GM23338 (cell line): Measurements from ENCODE around the gene ZGPAT. TPM values are rescaled to one million over a fixed set of nuclear protein-coding genes. Genes with fewer than 3 reads are reported as not detected.

Experiments used
- ATAC-seq: fragments of 200-7000 bp; cut with Tn5 transposase; 3 replicates; pipeline ENCODE4 v1.9.1; 2020
- DNase-seq: peaks from one replicate; pipeline ENCODE4 v3.0.0-alpha.2; 2015; ENCODE audit warnings: low spot score
- H2AFZ ChIP-seq: fragments of 200-600 bp; sonication (generic); 2 replicates; pipeline ENCODE4 v1.8.0; 2016; ENCODE audit warnings: antibody characterized with exemption, mild to moderate bottlenecking, moderate library complexity
- H3F3A ChIP-seq: fragments of 200-600 bp; sonication (generic); replicated peaks from 2 replicates; pipeline ENCODE4 v1.8.0; 2017; ENCODE audit warnings: antibody characterized with exemption, mixed run types, low read depth
- H3K27ac ChIP-seq: fragments of 200-600 bp; sonication (generic); 2 replicates; pipeline ENCODE4 v1.6.1; 2016; ENCODE audit warnings: low read depth
- H3K27me3 ChIP-seq: fragments of 200-600 bp; sonication (generic); 2 replicates; pipeline ENCODE4 v1.8.0; 2016; ENCODE audit warnings: mild to moderate bottlenecking, mixed run types, moderate library complexity; ENCODE audit not compliant: insufficient read depth
- H3K36me3 ChIP-seq: fragments of 200-600 bp; sonication (generic); 2 replicates; pipeline ENCODE4 v1.8.0; 2016; ENCODE audit warnings: mild to moderate bottlenecking; ENCODE audit not compliant: insufficient read depth
- H3K4me1 ChIP-seq: fragments of 200-600 bp; sonication (generic); 2 replicates; pipeline ENCODE4 v1.8.0; 2016; ENCODE audit warnings: mild to moderate bottlenecking, moderate library complexity; ENCODE audit not compliant: insufficient read depth
- H3K4me2 ChIP-seq: fragments of 200-600 bp; sonication (generic); 2 replicates; pipeline ENCODE4 v1.7.1; 2017; ENCODE audit warnings: mixed run types
- H3K4me3 ChIP-seq: fragments of 200-600 bp; sonication (generic); 2 replicates; pipeline ENCODE4 v1.6.1; 2016; ENCODE audit warnings: mixed run types
- H3K79me2 ChIP-seq: fragments of 200-600 bp; sonication (generic); replicated peaks from 2 replicates; pipeline ENCODE4 v1.8.0; 2017; ENCODE audit warnings: mild to moderate bottlenecking; ENCODE audit not compliant: insufficient read depth
- H3K9me2 ChIP-seq: fragments of 200-600 bp; sonication (generic); 2 replicates; pipeline ENCODE4 v1.8.0; 2017; ENCODE audit not compliant: insufficient read depth
- H4K20me1 ChIP-seq: fragments of 200-600 bp; sonication (generic); replicated peaks from 2 replicates; pipeline ENCODE4 v1.8.0; 2017; ENCODE audit warnings: mild to moderate bottlenecking; ENCODE audit not compliant: insufficient read depth
- H3K27ac Mint-ChIP-seq: 2 replicates; pipeline ENCODE4 v1.8.0; 2020; ENCODE audit warnings: inconsistent platforms, mild to moderate bottlenecking, moderate library complexity, mixed read lengths
- H3K27me3 Mint-ChIP-seq: 3 replicates; pipeline ENCODE4 v1.8.0; 2022; ENCODE audit warnings: low read depth, mild to moderate bottlenecking, moderate library complexity, mixed read lengths, inconsistent platforms; ENCODE audit not compliant: insufficient read depth, poor library complexity
- H3K36me3 Mint-ChIP-seq: 3 replicates; pipeline ENCODE4 v1.8.0; 2021; ENCODE audit warnings: low read depth, mild to moderate bottlenecking, inconsistent platforms, moderate library complexity, mixed read lengths
- H3K4me1 Mint-ChIP-seq: 3 replicates; pipeline ENCODE4 v1.8.0; 2020; ENCODE audit warnings: mild to moderate bottlenecking, inconsistent platforms, mixed read lengths
- H3K4me3 Mint-ChIP-seq: 3 replicates; pipeline ENCODE4 v1.8.0; 2021; ENCODE audit warnings: moderate library complexity, mild to moderate bottlenecking, inconsistent platforms, mixed read lengths
- H3K9me3 Mint-ChIP-seq: 3 replicates; pipeline ENCODE4 v1.8.0; 2020; ENCODE audit warnings: moderate library complexity, mild to moderate bottlenecking, inconsistent platforms, mixed read lengths
- CREB1 ChIP-seq: fragments of 250-450 bp; sonication (Bioruptor Pico); IDR thresholded peaks from 2 replicates; pipeline ENCODE4 v1.5.0; 2020; ENCODE audit warnings: low read depth, mild to moderate bottlenecking, moderate library complexity
- EZH2 ChIP-seq: fragments of 200-600 bp; sonication (generic); IDR thresholded peaks from one replicate; pipeline ENCODE4 v1.8.0; 2017; ENCODE audit warnings: antibody characterized with exemption, mild to moderate bottlenecking, low read depth; ENCODE audit not compliant: unreplicated experiment
- EZH2phosphoT487 ChIP-seq: fragments of 200-600 bp; sonication (generic); IDR thresholded peaks from one replicate; pipeline ENCODE4 v1.8.1; 2018; ENCODE audit warnings: antibody characterized with exemption; ENCODE audit not compliant: unreplicated experiment
- JUNB ChIP-seq: IDR thresholded peaks from one replicate; pipeline ENCODE4 v1.6.1; 2016; ENCODE audit warnings: antibody characterized with exemption; ENCODE audit not compliant: unreplicated experiment
- NANOG ChIP-seq: IDR thresholded peaks from 2 replicates; pipeline ENCODE4 v1.6.1; 2016; ENCODE audit warnings: antibody characterized with exemption, borderline replicate concordance
- POLR2AphosphoS5 ChIP-seq: IDR thresholded peaks from 2 replicates; pipeline ENCODE4 v1.6.1; 2016; ENCODE audit warnings: antibody characterized with exemption, low read depth
- STAT1 ChIP-seq: IDR thresholded peaks from one replicate; pipeline ENCODE4 v1.6.1; 2016; ENCODE audit warnings: antibody characterized with exemption; ENCODE audit not compliant: unreplicated experiment
- ZNF114 ChIP-seq: fragments of 250-450 bp; sonication (Bioruptor Pico); IDR thresholded peaks from 2 replicates; pipeline ENCODE4 v1.5.0; 2020; ENCODE audit warnings: mild to moderate bottlenecking, moderate library complexity
- ZNF331 ChIP-seq: fragments of 250-450 bp; sonication (Bioruptor Pico); IDR thresholded peaks from 2 replicates; pipeline ENCODE4 v1.5.0; 2020; ENCODE audit warnings: low read depth, mild to moderate bottlenecking, moderate library complexity
- polyA plus RNA-seq: library from polyadenylated mRNA; unstranded; fragments of >200 nt; fragmentation: Nextera tagmentation; extraction: Ambion mirVana; gene quantifications from 2 replicates; pipeline ENCODE4 v1.2.1, GENCODE V29; 2016
- total RNA-seq: library from RNA; depleted of rRNA; stranded (reverse); fragments of >200 nt; shearing (Covaris generic); gene quantifications from 2 replicates; pipeline ENCODE4 v1.2.3, GENCODE V29; 2014
- TF ChIP-seq, protein P1 (sequence below): IDR thresholded peaks from one replicate; pipeline ENCODE4 v1.6.1; 2018; ENCODE audit warnings: antibody characterized with exemption; ENCODE audit not compliant: unreplicated experiment
- TF ChIP-seq, protein P2 (sequence below), 2 experiments: fragments of 200-600 bp in 1 of 2; sonication (generic) in 1 of 2; conservative IDR thresholded peaks; 2 replicates each; pipeline versions ENCODE4 v1.5.1 to v1.6.1; 2016 to 2017; ENCODE audit warnings: antibody characterized with exemption in 2 of 2, low read depth in 2 of 2, mild to moderate bottlenecking in 2 of 2, moderate library complexity in 1 of 2
- TF ChIP-seq, protein P3 (sequence below): fragments of 250-450 bp; sonication (Bioruptor Pico); IDR thresholded peaks from 2 replicates; pipeline ENCODE4 v1.5.0; 2020; ENCODE audit warnings: mild to moderate bottlenecking, moderate library complexity
- TF ChIP-seq, protein P4 (sequence below): IDR thresholded peaks from 2 replicates; pipeline ENCODE4 v1.6.1; 2016; ENCODE audit warnings: antibody characterized with exemption

Gene ZGPAT
- total and polyA plus RNA-seq, 2 experiments from 2014 or later = 25.0 to 39.2 TPM

DNA sequence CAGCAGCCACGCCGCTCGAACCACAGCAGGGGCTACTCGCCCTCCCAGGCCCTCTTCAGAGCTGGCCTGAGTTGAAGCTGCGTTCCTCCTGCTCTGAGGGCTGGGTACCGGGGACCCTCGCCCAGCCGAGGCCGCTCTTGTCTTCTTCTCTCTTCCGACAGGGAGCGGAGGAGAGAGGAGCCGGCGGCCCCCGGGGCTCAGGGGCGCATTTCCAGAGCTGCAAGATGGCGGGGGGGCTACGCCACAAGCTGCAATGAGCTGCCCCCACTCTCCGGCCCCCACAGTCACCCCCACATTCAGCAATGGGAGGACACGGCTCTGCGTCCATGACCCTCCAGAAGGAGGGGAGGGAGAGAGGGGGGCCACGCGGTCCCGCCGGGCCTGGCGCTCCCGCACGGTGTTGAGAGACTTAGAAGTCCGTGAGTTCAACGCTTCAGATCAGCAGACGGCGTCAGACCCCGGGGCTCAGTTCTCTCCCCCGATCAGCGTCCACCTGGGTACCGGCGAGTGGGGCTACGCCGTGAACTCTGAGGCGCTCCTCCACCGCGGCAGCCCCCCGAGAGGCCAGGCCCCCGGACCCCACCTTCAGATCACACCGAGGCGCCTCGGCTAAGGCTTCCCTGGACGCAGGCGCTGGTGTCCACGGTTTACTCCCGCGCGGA is 63.3 kb downstream of the ZGPAT start:
- Histone ChIP-seq H3K79me2 (0 out of 2 replicates have a peak, but pooled peaks cover 8% of the 10 kb centered on the region), H3K4me1 (peaks cover 2% of the 10 kb centered on the region; the same call in 1 of the 2 replicates), H3K9me2 (no peaks in the 10 kb centered on the region), H3K27me3 (no peaks in the 10 kb centered on the region), H3K4me2 (no peak overlapping the region), H3K27ac (no peak overlapping the region), H4K20me1 (no peaks in the 10 kb centered on the region), H3F3A (peaks cover 17% of the 10 kb centered on the region; the same call in 1 of the 2 replicates), H2AFZ (no peak overlapping the region), H3K4me3 (no peak overlapping the region), H3K36me3 (no peaks in the 10 kb centered on the region)
- DNase-seq (no peak), ATAC-seq (no peak)
- Mint-ChIP-seq H3K4me1 (peaks cover 14% of the 10 kb centered on the region), H3K27ac (no peak overlapping the region), H3K27me3 (peaks cover 14% of the 10 kb centered on the region), H3K9me3 (no peaks in the 10 kb centered on the region; the same call in 2 of the 3 replicates), H3K36me3 (peaks cover 10% of the 10 kb centered on the region; the same call in 1 of the 3 replicates), H3K4me3 (no peak overlapping the region)
- no peak for TF ChIP-seq CREB1
- TF ChIP-seq JUNB = no peak
- TF ChIP-seq, protein P1, sequence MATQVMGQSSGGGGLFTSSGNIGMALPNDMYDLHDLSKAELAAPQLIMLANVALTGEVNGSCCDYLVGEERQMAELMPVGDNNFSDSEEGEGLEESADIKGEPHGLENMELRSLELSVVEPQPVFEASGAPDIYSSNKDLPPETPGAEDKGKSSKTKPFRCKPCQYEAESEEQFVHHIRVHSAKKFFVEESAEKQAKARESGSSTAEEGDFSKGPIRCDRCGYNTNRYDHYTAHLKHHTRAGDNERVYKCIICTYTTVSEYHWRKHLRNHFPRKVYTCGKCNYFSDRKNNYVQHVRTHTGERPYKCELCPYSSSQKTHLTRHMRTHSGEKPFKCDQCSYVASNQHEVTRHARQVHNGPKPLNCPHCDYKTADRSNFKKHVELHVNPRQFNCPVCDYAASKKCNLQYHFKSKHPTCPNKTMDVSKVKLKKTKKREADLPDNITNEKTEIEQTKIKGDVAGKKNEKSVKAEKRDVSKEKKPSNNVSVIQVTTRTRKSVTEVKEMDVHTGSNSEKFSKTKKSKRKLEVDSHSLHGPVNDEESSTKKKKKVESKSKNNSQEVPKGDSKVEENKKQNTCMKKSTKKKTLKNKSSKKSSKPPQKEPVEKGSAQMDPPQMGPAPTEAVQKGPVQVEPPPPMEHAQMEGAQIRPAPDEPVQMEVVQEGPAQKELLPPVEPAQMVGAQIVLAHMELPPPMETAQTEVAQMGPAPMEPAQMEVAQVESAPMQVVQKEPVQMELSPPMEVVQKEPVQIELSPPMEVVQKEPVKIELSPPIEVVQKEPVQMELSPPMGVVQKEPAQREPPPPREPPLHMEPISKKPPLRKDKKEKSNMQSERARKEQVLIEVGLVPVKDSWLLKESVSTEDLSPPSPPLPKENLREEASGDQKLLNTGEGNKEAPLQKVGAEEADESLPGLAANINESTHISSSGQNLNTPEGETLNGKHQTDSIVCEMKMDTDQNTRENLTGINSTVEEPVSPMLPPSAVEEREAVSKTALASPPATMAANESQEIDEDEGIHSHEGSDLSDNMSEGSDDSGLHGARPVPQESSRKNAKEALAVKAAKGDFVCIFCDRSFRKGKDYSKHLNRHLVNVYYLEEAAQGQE = no peak
- TF ChIP-seq EZH2phosphoT487 = no peak
- no peak for TF ChIP-seq POLR2AphosphoS5
- no peak for TF ChIP-seq EZH2
- no peak for TF ChIP-seq NANOG
- TF ChIP-seq, protein P2, sequence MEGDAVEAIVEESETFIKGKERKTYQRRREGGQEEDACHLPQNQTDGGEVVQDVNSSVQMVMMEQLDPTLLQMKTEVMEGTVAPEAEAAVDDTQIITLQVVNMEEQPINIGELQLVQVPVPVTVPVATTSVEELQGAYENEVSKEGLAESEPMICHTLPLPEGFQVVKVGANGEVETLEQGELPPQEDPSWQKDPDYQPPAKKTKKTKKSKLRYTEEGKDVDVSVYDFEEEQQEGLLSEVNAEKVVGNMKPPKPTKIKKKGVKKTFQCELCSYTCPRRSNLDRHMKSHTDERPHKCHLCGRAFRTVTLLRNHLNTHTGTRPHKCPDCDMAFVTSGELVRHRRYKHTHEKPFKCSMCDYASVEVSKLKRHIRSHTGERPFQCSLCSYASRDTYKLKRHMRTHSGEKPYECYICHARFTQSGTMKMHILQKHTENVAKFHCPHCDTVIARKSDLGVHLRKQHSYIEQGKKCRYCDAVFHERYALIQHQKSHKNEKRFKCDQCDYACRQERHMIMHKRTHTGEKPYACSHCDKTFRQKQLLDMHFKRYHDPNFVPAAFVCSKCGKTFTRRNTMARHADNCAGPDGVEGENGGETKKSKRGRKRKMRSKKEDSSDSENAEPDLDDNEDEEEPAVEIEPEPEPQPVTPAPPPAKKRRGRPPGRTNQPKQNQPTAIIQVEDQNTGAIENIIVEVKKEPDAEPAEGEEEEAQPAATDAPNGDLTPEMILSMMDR (conservative IDR thresholded peaks at IDR 0.05; ENCODE audit: low read depth in 2 of 2) = no peak
- TF ChIP-seq ZNF114 = no peak
- TF ChIP-seq, protein P3, sequence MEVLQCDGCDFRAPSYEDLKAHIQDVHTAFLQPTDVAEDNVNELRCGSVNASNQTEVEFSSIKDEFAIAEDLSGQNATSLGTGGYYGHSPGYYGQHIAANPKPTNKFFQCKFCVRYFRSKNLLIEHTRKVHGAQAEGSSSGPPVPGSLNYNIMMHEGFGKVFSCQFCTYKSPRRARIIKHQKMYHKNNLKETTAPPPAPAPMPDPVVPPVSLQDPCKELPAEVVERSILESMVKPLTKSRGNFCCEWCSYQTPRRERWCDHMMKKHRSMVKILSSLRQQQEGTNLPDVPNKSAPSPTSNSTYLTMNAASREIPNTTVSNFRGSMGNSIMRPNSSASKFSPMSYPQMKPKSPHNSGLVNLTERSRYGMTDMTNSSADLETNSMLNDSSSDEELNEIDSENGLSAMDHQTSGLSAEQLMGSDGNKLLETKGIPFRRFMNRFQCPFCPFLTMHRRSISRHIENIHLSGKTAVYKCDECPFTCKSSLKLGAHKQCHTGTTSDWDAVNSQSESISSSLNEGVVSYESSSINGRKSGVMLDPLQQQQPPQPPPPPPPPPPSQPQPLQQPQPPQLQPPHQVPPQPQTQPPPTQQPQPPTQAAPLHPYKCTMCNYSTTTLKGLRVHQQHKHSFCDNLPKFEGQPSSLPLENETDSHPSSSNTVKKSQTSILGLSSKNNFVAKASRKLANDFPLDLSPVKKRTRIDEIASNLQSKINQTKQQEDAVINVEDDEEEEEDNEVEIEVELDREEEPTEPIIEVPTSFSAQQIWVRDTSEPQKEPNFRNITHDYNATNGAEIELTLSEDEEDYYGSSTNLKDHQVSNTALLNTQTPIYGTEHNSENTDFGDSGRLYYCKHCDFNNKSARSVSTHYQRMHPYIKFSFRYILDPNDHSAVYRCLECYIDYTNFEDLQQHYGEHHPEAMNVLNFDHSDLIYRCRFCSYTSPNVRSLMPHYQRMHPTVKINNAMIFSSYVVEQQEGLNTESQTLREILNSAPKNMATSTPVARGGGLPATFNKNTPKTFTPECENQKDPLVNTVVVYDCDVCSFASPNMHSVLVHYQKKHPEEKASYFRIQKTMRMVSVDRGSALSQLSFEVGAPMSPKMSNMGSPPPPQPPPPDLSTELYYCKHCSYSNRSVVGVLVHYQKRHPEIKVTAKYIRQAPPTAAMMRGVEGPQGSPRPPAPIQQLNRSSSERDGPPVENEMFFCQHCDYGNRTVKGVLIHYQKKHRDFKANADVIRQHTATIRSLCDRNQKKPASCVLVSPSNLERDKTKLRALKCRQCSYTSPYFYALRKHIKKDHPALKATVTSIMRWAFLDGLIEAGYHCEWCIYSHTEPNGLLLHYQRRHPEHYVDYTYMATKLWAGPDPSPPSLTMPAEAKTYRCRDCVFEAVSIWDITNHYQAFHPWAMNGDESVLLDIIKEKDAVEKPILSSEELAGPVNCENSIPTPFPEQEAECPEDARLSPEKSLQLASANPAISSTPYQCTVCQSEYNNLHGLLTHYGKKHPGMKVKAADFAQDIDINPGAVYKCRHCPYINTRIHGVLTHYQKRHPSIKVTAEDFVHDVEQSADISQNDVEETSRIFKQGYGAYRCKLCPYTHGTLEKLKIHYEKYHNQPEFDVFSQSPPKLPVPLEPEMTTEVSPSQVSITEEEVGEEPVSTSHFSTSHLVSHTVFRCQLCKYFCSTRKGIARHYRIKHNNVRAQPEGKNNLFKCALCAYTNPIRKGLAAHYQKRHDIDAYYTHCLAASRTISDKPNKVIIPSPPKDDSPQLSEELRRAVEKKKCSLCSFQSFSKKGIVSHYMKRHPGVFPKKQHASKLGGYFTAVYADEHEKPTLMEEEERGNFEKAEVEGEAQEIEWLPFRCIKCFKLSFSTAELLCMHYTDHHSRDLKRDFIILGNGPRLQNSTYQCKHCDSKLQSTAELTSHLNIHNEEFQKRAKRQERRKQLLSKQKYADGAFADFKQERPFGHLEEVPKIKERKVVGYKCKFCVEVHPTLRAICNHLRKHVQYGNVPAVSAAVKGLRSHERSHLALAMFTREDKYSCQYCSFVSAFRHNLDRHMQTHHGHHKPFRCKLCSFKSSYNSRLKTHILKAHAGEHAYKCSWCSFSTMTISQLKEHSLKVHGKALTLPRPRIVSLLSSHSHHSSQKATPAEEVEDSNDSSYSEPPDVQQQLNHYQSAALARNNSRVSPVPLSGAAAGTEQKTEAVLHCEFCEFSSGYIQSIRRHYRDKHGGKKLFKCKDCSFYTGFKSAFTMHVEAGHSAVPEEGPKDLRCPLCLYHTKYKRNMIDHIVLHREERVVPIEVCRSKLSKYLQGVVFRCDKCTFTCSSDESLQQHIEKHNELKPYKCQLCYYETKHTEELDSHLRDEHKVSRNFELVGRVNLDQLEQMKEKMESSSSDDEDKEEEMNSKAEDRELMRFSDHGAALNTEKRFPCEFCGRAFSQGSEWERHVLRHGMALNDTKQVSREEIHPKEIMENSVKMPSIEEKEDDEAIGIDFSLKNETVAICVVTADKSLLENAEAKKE = no peak
- TF ChIP-seq ZNF331 (CRISPR knock-in tag) = no peak
- no peak for TF ChIP-seq STAT1
- TF ChIP-seq, protein P4, sequence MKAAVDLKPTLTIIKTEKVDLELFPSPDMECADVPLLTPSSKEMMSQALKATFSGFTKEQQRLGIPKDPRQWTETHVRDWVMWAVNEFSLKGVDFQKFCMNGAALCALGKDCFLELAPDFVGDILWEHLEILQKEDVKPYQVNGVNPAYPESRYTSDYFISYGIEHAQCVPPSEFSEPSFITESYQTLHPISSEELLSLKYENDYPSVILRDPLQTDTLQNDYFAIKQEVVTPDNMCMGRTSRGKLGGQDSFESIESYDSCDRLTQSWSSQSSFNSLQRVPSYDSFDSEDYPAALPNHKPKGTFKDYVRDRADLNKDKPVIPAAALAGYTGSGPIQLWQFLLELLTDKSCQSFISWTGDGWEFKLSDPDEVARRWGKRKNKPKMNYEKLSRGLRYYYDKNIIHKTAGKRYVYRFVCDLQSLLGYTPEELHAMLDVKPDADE = no peak
